Tibial artery (tissue), 4 donors: ENCODE data around the gene GTF2F2.

Experiments used
- DNase-seq, 2 donors: peaks; one replicate each; pipeline ENCODE4 v3.0.0-alpha.2; 2019
- H3K27ac ChIP-seq, 2 donors: fragments of 200-600 bp; sonication (generic) in 1 of 2; 1 replicate in 1 of 2; 2 replicates in 1 of 2; pipeline ENCODE4 v1.5.1; 2018 to 2019; ENCODE audit warnings: mild to moderate bottlenecking in 1 of 2
- H3K27me3 ChIP-seq, 2 donors: fragments of 200-600 bp; sonication (generic) in 1 of 2; one replicate each; pipeline versions ENCODE4 v1.5.1 to v1.6.0; 2016 to 2019
- H3K36me3 ChIP-seq, 3 donors: fragments of 200-600 bp; sonication (generic) in 2 of 3; one replicate each; pipeline ENCODE4 v1.5.1; 2016 to 2019; ENCODE audit warnings: mild to moderate bottlenecking in 2 of 3
- H3K4me1 ChIP-seq, 4 donors: fragments of 200-600 bp; sonication (generic) in 2 of 4; 1 replicate in 3 of 4; 2 replicates in 1 of 4; pipeline ENCODE4 v1.5.1; 2016 to 2019
- H3K4me3 ChIP-seq, 2 donors: fragments of 200-600 bp; sonication (generic) in 1 of 2; 1 replicate in 1 of 2; 2 replicates in 1 of 2; pipeline ENCODE4 v1.5.1; 2018 to 2019; ENCODE audit warnings: mild to moderate bottlenecking in 2 of 2
- H3K9me3 ChIP-seq, 3 donors: fragments of 200-600 bp; sonication (generic) in 1 of 3; one replicate each; pipeline ENCODE4 v1.5.1; 2016 to 2019
- CTCF ChIP-seq, 2 experiments: fragments of 200-600 bp in 1 of 2; fragments of 450-650 bp in 1 of 2; IDR thresholded peaks; one replicate each; pipeline ENCODE4 v1.5.1; 2017 to 2019; ENCODE audit warnings: antibody characterized with exemption in 2 of 2, mild to moderate bottlenecking in 1 of 2, moderate library complexity in 1 of 2
- intact Hi-C: fragments of 100-400 bp; cut with DNase I; formaldehyde crosslinking; loops from one replicate; pipeline ENCODE4 v1.15.0; 2023; ENCODE audit warnings: low total_unique reads

The GTF2F2 gene

GRCh38 chr13:45305079-45305478 is 184.8 kb downstream of the GTF2F2 start:
- no peaks in the 10 kb centered on the region for H3K36me3 ChIP-seq
- intact Hi-C loops: loop anchor here (5.0 kb wide), 1 partner anchor 258 kb away; no protein-coding TSS in a partner anchor
- no peak overlapping the region for H3K4me3 ChIP-seq
- H3K27ac ChIP-seq: no peak overlapping the region
- no peak for DNase-seq
- TF ChIP-seq CTCF (IDR thresholded peaks at IDR 0.05): no peak
- peaks cover 0 to 2% (median 0%) of the 10 kb centered on the region in 4 donors for H3K4me1 ChIP-seq
- H3K9me3 ChIP-seq: no peaks in the 10 kb centered on the region
- H3K27me3 ChIP-seq: peaks cover 0 to 18% of the 10 kb centered on the region in 2 donors

GRCh38 chr13:45306966-45307365 is 186.7 kb downstream of the GTF2F2 start:
- Histone ChIP-seq H3K9me3 (no peaks in the 10 kb centered on the region), H3K27ac (no peak overlapping the region), H3K36me3 (no peaks in the 10 kb centered on the region), H3K27me3 (peaks cover 0 to under 1% of the 10 kb centered on the region in 2 donors), H3K4me3 (no peak overlapping the region), H3K4me1 (peaks cover 0 to 19% (median 12%) of the 10 kb centered on the region in 4 donors)
- intact Hi-C loops: loop anchor here (5.0 kb wide), 1 partner anchor 260 kb away; no protein-coding TSS in a partner anchor
- no peak for TF ChIP-seq CTCF (IDR thresholded peaks at IDR 0.05)
- no peak for DNase-seq

GRCh38 chr13:45310341-45311131 is 190.2 kb downstream of the GTF2F2 start:
- intact Hi-C loops: no loop called here
- no peaks in the 10 kb centered on the region for H3K9me3 ChIP-seq
- no peak for TF ChIP-seq CTCF (IDR thresholded peaks at IDR 0.05)
- H3K36me3 ChIP-seq: no peaks in the 10 kb centered on the region
- H3K4me3 ChIP-seq: peak overlapping the region; percentile 52 to 64
- H3K27me3 ChIP-seq: no peaks in the 10 kb centered on the region
- no peak overlapping the region for H3K27ac ChIP-seq
- peaks cover 0 to 20% (median 12%) of the 10 kb centered on the region in 4 donors for H3K4me1 ChIP-seq
- DNase-seq: no peak

GRCh38 chr13:45314822-45315221 is 194.5 kb downstream of the GTF2F2 start:
- no peaks in the 10 kb centered on the region for H3K9me3 ChIP-seq
- H3K4me3 ChIP-seq: no peak overlapping the region
- intact Hi-C loops: no loop called here
- no peak for TF ChIP-seq CTCF (IDR thresholded peaks at IDR 0.05)
- H3K4me1 ChIP-seq: peaks cover 0 to 26% (median 16%) of the 10 kb centered on the region in 4 donors
- H3K36me3 ChIP-seq: no peaks in the 10 kb centered on the region
- no peak overlapping the region for H3K27ac ChIP-seq
- H3K27me3 ChIP-seq: no peaks in the 10 kb centered on the region
- no peak for DNase-seq

- TF ChIP-seq CTCF (IDR thresholded peaks at IDR 0.05): no peak
- intact Hi-C loops: no loop called here
- no peak for DNase-seq
Observed at GRCh38 chr13:45315520-45316167, 195.3 kb downstream of the GTF2F2 start.

More at GRCh38 chr13:45315520-45316167, 195.3 kb downstream of the GTF2F2 start:
- Histone ChIP-seq H3K4me1 (peaks cover 0 to 24% (median 17%) of the 10 kb centered on the region in 4 donors), H3K4me3 (no peak overlapping the region), H3K27ac (no peak overlapping the region), H3K9me3 (no peaks in the 10 kb centered on the region), H3K27me3 (no peaks in the 10 kb centered on the region), H3K36me3 (no peaks in the 10 kb centered on the region)
